Right renal cortex interstitium (tissue), 3 donors: ENCODE measurements around the gene TMEM178B. TPM values are rescaled to one million over a fixed set of nuclear protein-coding genes. Genes with fewer than 3 reads are reported as not detected.

ENCODE experiments used
- DNase-seq, 3 donors: peaks; one replicate each; pipeline ENCODE4 v3.0.0-alpha.2; 2013; ENCODE audit warnings: low read depth in 3 of 3, low spot score in 2 of 3
- polyA plus RNA-seq, 3 donors: library from polyadenylated mRNA; unstranded; fragments of 120-200 nt; gene quantifications; one replicate each; pipeline ENCODE4 v1.2.1, GENCODE V29; 2013; ENCODE audit not compliant: insufficient read length in 3 of 3

Gene TMEM178B
- polyA plus RNA-seq, 3 donors: 0.21 to 0.50 (median 0.32) TPM

DNA sequence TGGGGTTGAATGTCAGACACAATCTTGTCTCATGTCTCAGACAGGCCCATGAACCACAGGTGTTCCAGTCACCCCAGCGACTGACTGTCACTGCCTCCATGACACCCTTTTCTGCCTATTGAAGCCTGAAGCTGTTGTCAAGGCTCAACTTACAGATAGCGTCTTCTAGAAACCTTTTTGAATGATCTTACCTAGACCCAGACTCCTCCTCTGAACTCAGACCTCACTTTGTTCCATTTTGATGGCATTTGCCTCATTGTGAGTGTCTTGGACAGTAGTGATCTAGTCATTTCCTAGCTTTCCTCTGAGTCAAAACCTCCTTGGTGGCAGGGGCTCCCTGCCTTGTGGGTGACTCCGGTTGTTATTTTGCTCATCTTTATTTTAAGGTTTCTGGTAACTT lies 379.0 kb downstream of the TMEM178B start:
- no peak for DNase-seq

DNA sequence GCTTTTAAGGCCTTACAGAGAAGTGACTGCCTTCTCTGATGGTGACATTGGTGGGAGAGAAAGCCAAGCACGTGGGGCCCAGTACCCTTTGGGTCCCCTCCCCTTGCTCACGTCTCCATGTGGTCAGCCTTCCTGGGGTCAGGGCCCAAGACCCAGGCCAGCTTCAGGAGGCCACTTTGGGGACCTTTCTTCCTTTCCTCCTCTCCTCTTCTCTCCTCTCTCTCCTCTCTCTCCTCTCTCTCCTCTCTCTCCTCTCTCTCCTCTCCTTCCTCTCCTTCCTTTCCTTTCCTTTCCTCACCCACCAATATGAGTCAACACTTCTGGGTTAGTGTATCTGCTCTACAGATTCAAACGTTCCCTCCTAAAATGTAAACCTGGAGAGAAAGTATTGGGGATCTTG lies 380.5 kb downstream of the TMEM178B start:
- no peak for DNase-seq

DNA sequence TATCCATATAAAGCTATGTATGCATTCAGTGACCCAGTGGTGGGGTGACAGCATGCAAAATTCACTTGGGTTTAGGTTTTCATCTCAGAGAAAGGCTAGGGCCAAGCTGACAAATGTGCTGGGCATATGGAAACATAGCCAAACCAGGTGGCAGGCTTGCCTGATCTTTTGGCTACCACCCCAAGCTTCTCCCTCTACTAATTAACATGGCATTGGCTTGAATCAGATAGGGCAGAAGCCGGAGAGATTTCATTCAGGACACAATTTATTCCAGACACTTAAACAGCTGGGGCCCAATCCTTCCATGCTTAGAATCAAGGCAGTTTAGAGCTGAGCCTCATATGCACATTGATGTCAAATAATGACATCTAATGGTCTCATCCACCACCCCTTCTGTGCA lies 381.9 kb downstream of the TMEM178B start:
- DNase-seq: no peak

DNA sequence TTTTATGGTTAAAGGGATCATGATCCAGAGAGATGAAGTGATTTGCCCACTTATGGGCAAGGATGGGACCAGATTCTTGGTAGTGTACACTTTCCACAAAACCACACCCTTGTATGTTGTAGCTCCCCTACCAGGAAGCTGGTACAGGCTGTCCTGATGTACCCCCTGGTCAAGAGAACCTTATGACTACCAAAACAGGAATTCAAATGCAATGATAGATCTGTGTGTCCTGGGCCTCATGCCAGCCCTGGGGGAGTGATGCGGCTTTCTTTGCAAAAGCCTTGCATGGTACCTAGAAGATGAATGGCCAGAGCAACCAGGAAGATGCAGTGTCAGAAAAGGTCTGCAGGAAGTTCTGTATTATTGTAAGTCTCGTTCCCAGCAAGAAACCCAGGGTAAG lies 382.4 kb downstream of the TMEM178B start:
- no peak for DNase-seq

DNA sequence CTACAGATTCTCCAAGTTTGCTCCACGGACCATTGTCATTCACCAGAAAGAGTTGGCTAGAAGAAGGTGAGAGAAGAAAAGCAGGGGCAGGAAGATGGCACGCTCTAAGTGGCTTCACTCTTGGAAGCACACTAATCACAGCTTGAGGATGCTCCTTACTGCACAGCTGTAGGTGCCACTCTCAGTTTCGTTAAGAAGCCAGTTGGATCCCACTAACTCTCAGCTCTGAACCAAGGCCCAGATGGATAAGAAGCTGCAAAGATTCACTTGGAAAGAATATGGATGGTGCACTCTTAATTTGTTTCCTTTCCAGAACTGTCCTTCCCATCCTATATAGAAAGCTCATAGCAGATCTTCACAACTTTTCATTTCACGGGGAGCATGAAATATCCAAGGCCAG lies 382.8 kb downstream of the TMEM178B start:
- no peak for DNase-seq

DNA sequence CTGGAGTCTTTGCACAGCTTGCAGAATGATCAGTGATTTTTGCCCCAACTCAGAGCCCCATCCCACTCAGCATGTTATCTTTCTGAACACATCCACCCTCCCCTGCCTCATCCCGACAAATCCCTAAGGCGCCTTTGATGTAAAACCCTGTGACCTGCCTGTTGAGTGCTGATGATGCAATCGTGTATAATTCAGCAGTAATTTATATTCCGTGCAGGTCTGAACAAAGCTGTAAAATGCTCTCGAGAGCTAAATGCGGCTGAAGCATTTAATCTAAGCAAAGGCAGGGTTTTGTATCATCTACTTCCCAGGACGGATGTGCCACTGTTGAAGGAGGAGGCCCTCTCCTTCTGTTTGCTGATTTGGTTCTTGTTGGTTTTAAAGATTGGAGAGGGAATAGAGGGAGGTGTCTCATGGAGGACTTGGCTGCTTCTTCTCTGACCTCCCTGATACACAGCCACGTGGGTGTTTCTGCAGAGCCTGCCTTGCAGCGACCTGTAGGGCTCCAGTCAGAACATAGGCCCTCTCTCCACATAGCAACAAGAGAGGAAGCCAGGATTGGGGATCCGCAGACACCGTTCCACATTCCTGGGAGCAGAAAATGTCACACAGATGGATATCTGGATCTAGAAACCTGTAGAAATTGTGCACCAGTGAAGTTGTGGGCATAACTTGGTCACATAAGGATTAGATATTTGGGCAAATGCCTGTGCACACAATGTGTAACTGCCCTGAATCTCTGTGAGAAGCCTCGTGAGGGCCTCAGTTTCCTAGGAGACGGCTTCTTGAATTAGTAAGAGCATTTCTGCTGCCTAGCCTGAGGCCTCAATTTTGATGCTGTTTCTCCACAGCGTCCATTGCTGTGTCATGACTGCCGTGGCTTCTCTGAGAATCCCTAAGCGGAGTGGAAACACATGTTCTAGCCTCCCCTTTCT lies 387.2 kb downstream of the TMEM178B start:
- no peak for DNase-seq

DNA sequence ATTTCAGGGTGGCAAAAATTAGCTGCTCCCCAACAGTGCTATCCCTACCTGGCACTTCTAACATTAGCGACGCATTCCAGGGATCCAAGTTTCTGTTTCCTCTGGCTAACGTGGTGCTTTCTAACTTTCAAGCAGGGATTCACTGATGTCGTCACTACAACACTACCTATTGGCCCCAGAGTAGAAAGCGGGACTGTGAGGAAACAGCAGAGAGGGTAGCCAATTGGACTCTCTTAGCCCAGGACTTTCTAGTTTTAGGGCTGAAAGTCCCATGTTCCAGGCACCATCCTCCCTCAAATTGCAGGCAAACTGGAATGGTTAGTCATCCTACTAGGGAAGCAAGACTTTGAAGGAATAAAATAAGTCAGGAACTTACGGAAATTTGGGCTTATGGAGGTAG lies 388.1 kb downstream of the TMEM178B start:
- no peak for DNase-seq

DNA sequence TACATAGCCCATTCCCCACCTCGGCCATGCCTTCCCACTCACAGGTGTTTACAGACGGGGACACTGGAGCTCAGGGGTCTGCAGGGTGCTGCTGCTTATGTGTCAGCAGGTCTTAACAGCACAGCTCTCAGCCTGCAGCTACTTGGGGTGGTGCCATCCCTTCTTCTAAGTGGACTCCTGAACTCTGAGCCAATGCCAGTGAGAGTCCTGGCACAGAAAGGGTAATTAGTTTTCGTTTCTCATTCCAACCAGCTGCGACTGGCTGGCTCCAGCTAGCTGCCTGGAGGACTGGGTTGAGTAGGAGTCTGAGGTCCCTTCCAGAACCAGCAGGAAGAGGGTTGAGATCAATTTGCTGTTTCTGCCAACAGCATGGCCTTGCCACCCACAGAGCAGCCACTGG lies 389.1 kb downstream of the TMEM178B start:
- DNase-seq: no peak

DNA sequence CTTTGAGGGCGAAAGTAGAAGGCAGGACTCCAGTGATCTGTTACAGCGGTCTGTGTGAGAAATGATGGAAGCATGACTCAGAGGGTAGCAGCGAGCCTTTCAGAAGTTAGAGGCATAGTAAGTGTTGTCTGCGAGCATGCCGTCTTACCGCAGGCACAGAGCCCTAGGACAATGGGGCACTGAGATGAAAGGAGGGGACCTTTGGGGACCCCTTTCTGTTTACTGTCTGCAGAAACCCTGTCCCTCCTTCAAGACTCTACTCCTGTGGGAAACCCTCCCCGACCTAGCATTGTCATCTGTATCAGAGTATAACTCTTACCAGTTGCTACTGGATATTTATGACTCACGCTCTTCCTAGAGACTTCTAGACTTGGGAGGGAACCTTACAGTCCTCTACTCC lies 390.1 kb downstream of the TMEM178B start:
- DNase-seq: no peak

DNA sequence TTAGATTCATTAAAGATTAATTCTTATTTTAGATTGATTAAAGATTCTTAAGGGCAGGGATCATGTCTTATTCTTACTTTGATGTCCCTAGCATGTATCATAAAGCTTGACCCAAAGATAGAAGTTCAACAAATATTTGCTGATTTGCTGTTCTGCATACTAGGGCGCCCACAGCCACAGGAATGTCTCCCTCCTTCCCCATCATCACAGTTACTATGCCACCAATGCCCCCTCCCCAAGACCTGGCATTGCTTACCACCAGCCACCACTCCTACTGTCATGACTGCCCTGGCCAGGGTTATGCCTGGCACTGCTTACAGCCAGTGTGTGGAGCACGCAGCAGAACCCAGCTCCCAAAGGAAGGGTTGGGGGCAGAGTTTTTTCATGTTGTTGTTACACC lies 390.7 kb downstream of the TMEM178B start:
- no peak for DNase-seq

DNA sequence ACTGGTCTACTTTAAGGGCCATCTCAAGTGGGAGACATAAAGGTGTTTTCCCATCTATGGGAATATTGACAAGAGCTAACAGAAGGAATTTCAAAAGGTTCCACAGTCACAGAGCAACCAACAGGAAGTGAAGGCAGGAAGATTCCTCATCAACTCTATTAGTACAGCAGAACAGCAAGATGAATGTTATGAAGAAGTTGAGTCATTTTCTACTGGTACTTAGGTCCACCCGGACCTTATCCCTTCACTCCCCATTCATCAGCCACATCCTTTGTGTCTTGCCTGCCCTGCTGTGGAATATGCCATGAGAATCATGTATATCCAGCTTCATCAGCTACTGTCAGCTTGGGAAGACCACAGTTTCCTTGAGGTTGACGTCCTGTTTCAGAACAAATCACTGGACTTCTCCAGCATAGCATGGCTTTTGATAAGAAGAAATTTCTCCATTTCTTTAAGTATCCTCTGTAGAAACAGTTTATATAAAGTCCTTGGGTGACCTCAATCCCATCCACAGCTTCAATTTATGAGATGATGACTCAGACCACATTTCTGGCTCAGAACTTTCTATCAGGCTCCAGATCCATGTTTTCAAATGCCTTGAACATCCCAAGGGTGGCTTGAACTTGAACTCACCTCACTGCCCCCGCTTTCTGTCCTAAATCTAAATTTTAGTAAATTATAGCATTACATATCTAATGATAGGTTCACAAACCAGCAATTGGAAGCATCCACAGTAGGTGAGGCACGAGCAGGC lies 392.5 kb downstream of the TMEM178B start:
- DNase-seq: no peak

DNA sequence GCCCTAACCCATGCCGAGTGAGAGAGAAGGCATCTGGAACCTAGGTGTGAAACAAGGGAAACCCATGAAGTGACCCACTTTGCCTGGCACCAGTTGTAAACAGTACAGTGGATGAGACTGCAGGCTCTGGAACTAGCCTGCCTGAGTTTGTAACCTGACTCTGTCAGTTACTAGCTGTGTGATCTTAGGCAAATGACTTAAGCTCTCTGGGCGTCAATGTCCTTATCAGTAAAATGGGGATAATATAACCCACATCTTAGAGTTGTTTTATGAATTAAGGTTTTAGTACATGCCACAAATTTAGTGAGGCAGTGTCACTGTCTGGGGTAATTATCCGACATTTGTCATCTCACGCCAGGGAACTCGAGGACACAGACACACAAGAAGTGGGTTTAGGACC lies 394.5 kb downstream of the TMEM178B start:
- DNase-seq: no peak

DNA sequence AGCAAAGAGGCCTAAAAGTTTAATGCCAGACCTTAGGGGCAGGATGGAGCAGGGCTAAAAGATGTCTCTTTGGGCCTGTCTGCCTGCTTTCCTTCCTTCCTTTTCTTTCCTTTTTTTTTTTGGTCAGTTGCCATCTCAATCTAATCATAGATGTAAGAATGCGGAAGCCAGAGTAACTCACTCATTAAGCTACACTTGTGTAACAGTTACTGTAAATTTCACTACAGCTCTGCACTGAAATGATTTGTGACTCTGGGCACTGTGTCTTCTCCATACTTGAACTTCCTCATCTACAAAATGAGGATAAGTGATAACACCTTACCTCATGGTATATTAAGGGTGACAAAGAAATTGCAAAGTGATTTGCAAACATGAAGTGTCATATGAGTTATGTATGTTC lies 401.8 kb downstream of the TMEM178B start:
- DNase-seq: no peak

DNA sequence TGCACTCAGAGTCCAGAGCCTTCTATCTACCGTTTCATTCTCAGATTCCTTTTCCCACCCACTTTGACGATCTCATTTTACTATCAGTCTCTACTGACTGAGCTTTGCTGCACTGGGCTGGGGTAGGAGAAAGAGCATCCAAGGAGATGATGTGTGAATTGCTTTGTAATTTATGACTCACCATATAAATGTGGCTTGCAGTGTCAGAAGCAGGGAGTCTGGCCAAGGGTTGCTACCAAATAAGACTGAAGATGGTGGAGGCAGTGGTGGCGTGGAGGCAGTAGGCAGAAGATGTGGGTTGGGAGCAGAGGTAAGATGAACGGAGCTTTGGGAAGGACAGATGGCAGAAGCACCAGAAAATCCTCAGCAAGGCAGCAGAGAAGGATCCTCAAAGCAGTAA lies 404.0 kb downstream of the TMEM178B start:
- DNase-seq: no peak

DNA sequence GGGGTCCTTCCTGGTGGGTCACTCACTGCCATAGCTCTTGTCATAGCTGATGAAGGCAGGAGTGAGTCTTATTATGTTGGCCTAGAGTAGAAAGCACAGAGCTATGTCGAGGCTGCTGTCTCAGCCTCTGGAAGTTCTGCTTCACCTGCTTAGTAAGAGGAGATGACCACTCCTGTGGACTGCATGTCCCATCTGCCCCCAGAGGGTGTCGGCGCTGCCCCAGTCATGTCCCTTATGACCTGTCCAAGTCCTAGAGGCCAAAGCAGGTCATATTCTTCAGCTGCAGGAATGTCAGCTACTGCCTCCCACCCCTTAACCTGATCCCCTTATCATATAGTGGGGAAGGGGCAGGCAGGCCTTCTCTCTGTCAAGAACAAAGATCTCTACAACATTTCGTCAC lies 405.0 kb downstream of the TMEM178B start:
- DNase-seq: no peak

DNA sequence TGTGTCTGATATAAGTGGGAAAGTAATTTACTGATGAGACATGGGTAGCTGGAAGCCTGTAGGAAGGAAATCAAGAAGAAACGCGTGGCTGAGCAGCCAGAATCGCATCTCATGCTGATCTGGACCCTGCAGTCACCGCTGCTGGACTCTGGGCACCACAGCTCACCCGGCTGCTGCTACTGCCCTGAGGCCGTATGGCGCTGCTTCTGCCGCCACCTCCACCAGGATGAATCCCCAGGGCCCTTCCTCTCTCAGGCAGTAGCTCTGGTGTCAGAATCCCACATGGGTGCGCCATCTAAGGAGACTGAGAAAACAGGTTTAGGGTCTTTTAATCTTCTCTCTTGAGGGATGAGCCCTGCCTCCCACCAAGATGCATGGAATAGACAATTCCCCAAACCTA lies 407.1 kb downstream of the TMEM178B start:
- no peak for DNase-seq

DNA sequence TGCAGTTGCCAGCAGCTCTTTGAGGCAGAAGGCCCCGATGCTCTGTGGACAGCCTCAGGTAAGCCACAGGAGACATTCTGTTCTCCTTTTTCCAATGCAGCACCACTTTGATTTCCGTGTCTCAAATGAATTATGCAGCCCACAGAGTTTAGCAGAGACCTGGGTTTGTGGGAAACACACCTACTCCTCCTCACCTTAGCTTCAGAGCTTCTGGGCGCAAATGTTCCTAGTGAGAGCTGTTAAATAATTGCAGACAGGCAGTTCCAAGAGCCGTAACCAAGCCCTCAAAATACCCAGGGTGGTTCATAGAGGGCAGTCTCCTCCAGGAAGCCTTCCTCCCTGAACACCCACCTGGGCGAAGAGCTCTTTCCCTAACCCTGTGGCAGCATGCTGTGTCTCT lies 408.1 kb downstream of the TMEM178B start:
- no peak for DNase-seq

DNA sequence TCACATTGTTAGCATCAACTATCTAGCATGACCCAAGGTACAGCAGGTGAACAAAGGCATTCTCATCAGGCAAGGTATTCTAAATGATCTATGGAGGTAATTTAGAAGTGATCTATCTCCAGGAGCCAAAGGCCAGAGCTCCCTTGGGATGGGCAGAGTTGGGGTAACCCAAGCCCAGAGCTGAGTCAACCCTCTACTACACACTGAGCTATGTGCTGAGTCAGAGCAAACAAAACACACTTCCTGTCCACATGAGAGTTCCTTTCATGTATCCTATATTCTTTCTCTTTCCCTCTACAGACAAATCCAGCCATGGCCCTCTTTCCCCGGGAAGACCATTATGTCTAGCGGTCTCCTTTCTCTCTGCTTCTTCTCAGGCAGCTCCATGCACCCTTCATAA lies 409.2 kb downstream of the TMEM178B start:
- DNase-seq: no peak

DNA sequence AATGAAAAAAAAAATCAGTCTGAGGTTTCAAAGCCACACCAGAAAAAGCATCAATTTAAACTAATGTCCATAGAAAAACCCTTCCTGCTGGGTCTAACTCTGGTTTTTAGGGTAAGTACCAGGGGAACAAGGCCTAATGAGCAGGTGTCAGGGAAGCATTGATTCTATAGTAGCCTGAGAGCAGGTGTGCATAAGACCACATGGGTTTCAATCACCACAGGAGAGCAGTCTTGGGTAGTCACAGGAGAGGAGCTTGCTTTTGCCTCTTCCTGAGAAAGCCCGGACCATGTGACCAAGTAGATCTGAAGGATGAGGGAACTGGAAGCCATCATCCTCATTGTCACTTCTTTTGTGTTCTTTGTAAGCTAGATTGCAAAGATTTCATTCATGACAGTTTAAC lies 411.0 kb downstream of the TMEM178B start:
- no peak for DNase-seq

DNA sequence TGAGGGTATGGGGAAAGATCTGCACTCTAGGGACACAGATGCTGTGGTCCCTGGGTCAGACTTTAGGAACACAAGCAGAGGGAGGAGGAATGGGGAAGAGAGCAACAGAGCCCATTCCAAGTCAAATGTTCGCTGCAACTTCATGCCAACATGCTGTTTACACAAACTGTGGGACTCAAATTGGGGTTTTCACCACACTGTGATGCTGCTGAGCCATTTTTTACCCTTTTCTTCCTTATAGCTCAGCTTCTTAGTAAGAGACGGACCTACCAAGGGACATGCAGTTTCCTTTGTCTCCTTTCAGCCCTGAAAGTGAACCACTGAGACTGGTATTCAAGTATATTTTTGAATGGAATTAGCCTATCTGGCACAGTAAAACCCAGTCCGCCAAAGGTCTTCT lies 413.1 kb downstream of the TMEM178B start:
- DNase-seq: no peak

DNA sequence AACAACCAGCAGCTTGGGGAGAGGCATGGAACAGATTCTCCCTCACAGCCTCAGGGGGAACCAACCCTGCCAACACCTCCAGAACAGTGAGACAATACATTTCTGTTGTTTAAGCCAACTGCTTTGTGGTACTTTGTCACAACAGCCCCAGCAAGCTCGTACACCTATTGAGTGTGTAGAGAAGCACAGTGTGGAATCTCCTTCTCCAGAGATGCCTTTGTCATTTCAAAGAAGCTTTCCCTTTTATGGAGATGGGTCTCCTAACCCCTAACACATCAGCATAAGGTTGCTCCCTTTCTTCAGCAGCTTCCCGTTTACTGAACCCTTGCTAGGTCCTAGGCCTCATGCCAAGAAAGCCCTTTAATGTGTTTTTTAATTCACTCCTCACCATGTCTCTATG lies 416.6 kb downstream of the TMEM178B start:
- no peak for DNase-seq

DNA sequence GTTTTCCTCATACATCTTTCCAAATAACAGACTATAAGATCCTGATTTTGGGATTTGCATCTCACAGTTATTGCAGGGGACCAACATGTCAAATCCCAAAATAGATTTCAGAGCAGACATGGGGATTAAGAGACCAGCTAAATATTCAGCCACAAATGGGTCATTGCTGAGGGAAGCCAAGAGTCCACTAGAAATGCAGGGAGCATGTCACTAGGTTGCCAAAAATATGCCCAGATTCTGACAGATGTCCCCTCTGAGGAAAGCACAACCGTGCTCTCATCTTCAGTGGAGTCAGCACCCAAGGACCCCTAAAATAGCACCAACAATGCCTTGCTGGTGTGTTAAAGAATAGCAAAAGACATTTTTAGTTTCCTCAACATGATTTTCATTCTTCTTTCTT lies 421.2 kb downstream of the TMEM178B start:
- no peak for DNase-seq
